ENCODE data around the gene DNM1.
A peak's percentile ranks its signal among the peaks of the same experiment; 100 is the strongest.

Gene DNM1

DNA sequence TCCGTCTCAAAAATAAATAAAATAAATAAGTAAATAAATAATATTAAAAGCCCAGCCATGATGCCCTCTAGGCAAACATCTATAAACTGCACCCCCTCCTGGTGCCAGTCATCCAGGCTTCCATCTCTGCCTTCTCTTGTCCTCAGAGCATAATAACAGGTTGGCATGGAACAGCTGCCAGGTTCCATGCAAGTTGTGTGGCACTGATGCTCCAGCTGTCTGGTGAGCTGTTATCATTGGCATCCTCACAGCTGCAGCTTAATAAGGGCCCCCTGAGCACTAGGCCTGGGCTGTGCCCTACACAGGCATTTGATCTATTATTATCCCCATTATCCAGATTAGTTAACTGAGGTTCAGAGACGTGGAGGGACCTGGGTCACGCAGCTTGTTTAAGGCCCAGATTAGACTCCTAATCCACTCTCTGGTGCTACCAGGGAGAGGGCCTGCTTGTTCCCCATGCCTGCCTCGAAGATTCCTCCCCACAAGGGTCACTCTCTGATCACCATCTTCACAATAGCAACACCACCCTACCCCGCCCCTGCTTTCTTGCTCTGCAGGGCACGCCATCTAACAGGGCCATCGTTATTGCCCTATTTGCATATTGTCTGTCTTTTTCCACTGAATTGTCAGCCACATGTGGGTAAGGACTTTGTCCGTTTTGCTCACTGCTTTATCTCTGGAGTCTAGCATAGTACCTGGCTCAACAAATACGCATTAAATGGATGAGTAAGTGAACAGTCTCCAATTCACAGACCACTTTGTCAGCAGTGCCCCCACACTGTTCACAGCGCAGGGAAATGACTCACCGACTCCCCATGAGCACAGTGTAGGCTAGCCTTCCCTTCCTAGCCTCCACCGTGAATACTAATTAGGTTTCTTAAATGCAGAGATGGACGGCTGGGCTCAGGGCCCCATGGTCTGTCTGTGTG is 1.5 kb upstream of the DNM1 start:
- Histone ChIP-seq H4K8ac (ENCODE audit: low read depth, low read length) (no peak overlapping the region), H3K27me3 (ENCODE audit: insufficient read depth, low read length, poor library complexity) (no peaks in the 10 kb centered on the region), H3K4ac (ENCODE audit: low read depth, low read length) (no peak overlapping the region), H3K4me1 (ENCODE audit: control insufficient read depth, low read depth, low read length) (peaks cover 3% of the 10 kb centered on the region), H3K79me1 (ENCODE audit: low read length) (no peaks in the 10 kb centered on the region), H3K4me3 (ENCODE audit: low read length) (no peak overlapping the region), H3K18ac (ENCODE audit: low read length) (no peak overlapping the region), H4K5ac (ENCODE audit: low read length) (no peak overlapping the region), H2BK120ac (ENCODE audit: low read depth, low read length) (no peak overlapping the region), H3K4me2 (ENCODE audit: low read length) (no peak overlapping the region), H3K36me3 (ENCODE audit: control insufficient read depth, insufficient read depth, low read length) (no peaks in the 10 kb centered on the region), H3K23ac (ENCODE audit: low read length) (no peak overlapping the region), H3K9ac (ENCODE audit: low read length) (no peak overlapping the region), H2AK5ac (ENCODE audit: low read length) (no peak overlapping the region), H3K27ac (ENCODE audit: low read depth, low read length) (peak overlapping the region; percentile 5), H3K79me2 (ENCODE audit: control insufficient read depth, insufficient read depth, low read length) (no peaks in the 10 kb centered on the region), H2BK15ac (replicated peaks; ENCODE audit: low read depth) (no peak overlapping the region), H3K56ac (ENCODE audit: low read length) (peak overlapping the region; percentile 49), H2BK5ac (ENCODE audit: low read length) (no peak overlapping the region)
- no CpG with 5 or more reads among the region's 13 CpGs for WGBS (ENCODE audit: extremely low coverage, insufficient coverage, low lambda C conversion rate)
- DNase-seq, result no peak

DNA sequence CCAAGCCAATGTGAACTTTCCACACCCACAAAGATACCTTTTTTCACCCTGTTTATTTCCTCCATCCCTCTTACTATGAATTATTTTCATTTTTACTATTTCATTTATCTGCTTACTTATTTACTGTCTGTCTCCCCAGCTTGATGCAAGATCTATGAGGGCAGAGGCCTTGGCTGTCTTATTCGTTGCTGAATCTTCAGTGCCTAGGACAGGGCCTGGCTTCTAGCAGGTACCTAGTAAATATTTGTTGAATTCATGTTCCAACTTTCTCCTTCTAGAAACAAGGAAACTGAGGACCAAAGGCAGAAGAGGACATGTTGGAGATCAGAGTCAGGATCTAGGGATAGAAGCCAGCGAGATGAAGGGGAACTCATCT is 543 bp upstream of the DNM1 start:
- H3K79me2 ChIP-seq (ENCODE audit: control insufficient read depth, insufficient read depth, low read length), result no peaks in the 10 kb centered on the region
- no peak overlapping the region for H3K9ac ChIP-seq (ENCODE audit: low read length)
- no peaks in the 10 kb centered on the region for H3K79me1 ChIP-seq (ENCODE audit: low read length)
- peak overlapping the region; percentile 5 for H3K27ac ChIP-seq (ENCODE audit: low read depth, low read length)
- H3K4me2 ChIP-seq (ENCODE audit: low read length), result no peak overlapping the region
- H2BK5ac ChIP-seq (ENCODE audit: low read length), result no peak overlapping the region
- no peak overlapping the region for H3K18ac ChIP-seq (ENCODE audit: low read length)
- H3K56ac ChIP-seq (ENCODE audit: low read length), result no peak overlapping the region
- H4K8ac ChIP-seq (ENCODE audit: low read depth, low read length), result no peak overlapping the region
- peaks cover 3% of the 10 kb centered on the region for H3K4me1 ChIP-seq (ENCODE audit: control insufficient read depth, low read depth, low read length)
- no peak overlapping the region for H3K4me3 ChIP-seq (ENCODE audit: low read length)
- H2AK5ac ChIP-seq (ENCODE audit: low read length), result no peak overlapping the region
- no CpG with 5 or more reads among the region's 2 CpGs for WGBS (ENCODE audit: extremely low coverage, insufficient coverage, low lambda C conversion rate)
- H4K5ac ChIP-seq (ENCODE audit: low read length), result no peak overlapping the region
- DNase-seq, result no peak
- no peak overlapping the region for H3K4ac ChIP-seq (ENCODE audit: low read depth, low read length)
- H3K27me3 ChIP-seq (ENCODE audit: insufficient read depth, low read length, poor library complexity), result no peaks in the 10 kb centered on the region
- no peak overlapping the region for H3K23ac ChIP-seq (ENCODE audit: low read length)
- H3K36me3 ChIP-seq (ENCODE audit: control insufficient read depth, insufficient read depth, low read length), result no peaks in the 10 kb centered on the region
- no peak overlapping the region for H2BK120ac ChIP-seq (ENCODE audit: low read depth, low read length)
- no peak overlapping the region for H2BK15ac ChIP-seq (replicated peaks; ENCODE audit: low read depth)

DNA sequence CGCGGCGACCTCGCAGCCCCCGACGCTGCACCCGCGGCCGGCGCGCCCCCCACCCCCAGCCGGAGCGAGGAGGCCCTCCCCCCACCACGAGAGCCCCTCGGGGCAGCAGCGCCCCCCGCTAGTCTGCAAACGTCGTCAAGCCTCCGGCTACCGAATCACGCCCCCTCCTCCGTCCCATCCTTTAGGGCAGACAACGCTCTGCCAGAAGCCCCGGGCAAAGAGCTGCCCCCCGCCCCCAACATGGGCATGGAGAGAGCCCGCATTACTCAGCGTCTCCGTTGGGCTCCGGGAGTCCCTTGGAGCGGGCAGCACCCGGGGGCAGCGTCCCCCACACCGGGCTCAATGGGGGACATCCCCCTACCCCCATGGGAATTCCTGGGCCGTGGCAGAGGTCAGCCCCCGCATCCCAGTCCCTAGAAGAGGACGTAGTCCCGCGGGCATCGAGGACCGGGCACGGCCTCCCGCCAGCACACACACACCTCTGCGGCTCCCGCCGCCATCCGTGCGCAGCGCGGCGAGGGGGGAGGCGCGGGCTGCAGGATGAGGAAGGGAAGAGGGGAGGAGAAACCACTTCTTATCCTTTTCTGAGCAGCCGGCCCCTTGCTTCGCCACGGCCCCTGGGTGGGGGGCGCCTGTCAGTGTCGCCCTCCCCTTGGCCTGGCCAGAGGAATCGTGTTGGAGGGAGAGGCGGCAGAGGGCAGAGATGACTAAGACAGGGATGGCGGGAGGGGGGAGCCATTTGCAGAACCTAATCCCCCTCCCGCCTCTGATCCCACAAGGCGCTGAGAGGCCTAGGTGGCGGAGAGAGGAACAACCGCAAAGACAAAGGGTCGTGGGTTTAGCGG is 750 bp downstream of the DNM1 start:
- Histone ChIP-seq H4K8ac (ENCODE audit: low read depth, low read length) (no peak overlapping the region), H2AK5ac (ENCODE audit: low read length) (no peak overlapping the region), H3K36me3 (ENCODE audit: control insufficient read depth, insufficient read depth, low read length) (no peaks in the 10 kb centered on the region), H3K23ac (ENCODE audit: low read length) (no peak overlapping the region), H3K4me2 (ENCODE audit: low read length) (peak overlapping the region; percentile 81), H3K18ac (ENCODE audit: low read length) (peak overlapping the region; percentile 33), H3K9ac (ENCODE audit: low read length) (peak overlapping the region; percentile 85), H3K4me3 (ENCODE audit: low read length) (peak overlapping the region; percentile 73), H3K27ac (ENCODE audit: low read depth, low read length) (peak overlapping the region; percentile 84), H3K4ac (ENCODE audit: low read depth, low read length) (peak overlapping the region; percentile 37), H2BK120ac (ENCODE audit: low read depth, low read length) (peak overlapping the region; percentile 15), H2BK5ac (ENCODE audit: low read length) (peak overlapping the region; percentile 35), H4K5ac (ENCODE audit: low read length) (no peak overlapping the region), H2BK15ac (replicated peaks; ENCODE audit: low read depth) (no peak overlapping the region), H3K4me1 (ENCODE audit: control insufficient read depth, low read depth, low read length) (peaks cover 3% of the 10 kb centered on the region), H3K27me3 (ENCODE audit: insufficient read depth, low read length, poor library complexity) (no peaks in the 10 kb centered on the region), H3K56ac (ENCODE audit: low read length) (peak overlapping the region; percentile 93), H3K79me2 (ENCODE audit: control insufficient read depth, insufficient read depth, low read length) (no peaks in the 10 kb centered on the region), H3K79me1 (ENCODE audit: low read length) (no peaks in the 10 kb centered on the region)
- no CpG with 5 or more reads among the region's 67 CpGs for WGBS (ENCODE audit: extremely low coverage, insufficient coverage, low lambda C conversion rate)
- peak; percentile 83 for DNase-seq

DNA sequence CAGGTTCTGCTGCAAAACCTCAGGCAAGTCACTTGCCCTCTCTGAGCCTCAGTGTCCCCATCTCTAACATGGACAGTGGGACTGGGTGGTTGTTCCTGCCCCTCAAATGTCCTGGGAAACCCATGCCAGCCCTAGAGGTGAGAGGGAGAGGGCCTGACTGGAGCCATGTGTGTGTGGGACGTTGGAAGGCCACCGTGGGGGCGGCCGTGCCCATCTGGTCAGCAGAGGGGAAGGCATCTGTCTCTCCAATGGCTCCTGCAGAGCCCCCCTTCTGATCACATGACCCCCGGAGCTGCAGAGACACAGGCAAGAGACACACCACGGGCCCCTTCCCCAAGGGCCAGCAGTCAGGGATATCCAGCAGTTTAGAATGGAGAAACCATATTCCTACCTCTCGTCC is 1.7 kb downstream of the DNM1 start:
- DNase-seq, result no peak
- Histone ChIP-seq H2AK5ac (ENCODE audit: low read length) (peak overlapping the region; percentile 71), H3K18ac (ENCODE audit: low read length) (peak overlapping the region; percentile 0), H2BK120ac (ENCODE audit: low read depth, low read length) (no peak overlapping the region), H4K8ac (ENCODE audit: low read depth, low read length) (no peak overlapping the region), H3K4me2 (ENCODE audit: low read length) (peak overlapping the region; percentile 81), H3K4me3 (ENCODE audit: low read length) (no peak overlapping the region), H4K5ac (ENCODE audit: low read length) (no peak overlapping the region), H3K4ac (ENCODE audit: low read depth, low read length) (no peak overlapping the region), H3K79me1 (ENCODE audit: low read length) (no peaks in the 10 kb centered on the region), H3K4me1 (ENCODE audit: control insufficient read depth, low read depth, low read length) (peaks cover 3% of the 10 kb centered on the region), H3K56ac (ENCODE audit: low read length) (peak overlapping the region; percentile 93), H3K79me2 (ENCODE audit: control insufficient read depth, insufficient read depth, low read length) (no peaks in the 10 kb centered on the region), H3K9ac (ENCODE audit: low read length) (peak overlapping the region; percentile 85), H2BK5ac (ENCODE audit: low read length) (no peak overlapping the region), H3K36me3 (ENCODE audit: control insufficient read depth, insufficient read depth, low read length) (no peaks in the 10 kb centered on the region), H3K23ac (ENCODE audit: low read length) (no peak overlapping the region), H3K27ac (ENCODE audit: low read depth, low read length) (no peak overlapping the region), H3K27me3 (ENCODE audit: insufficient read depth, low read length, poor library complexity) (no peaks in the 10 kb centered on the region), H2BK15ac (replicated peaks; ENCODE audit: low read depth) (no peak overlapping the region)
- no CpG with 5 or more reads among the region's 7 CpGs for WGBS (ENCODE audit: extremely low coverage, insufficient coverage, low lambda C conversion rate)

DNA sequence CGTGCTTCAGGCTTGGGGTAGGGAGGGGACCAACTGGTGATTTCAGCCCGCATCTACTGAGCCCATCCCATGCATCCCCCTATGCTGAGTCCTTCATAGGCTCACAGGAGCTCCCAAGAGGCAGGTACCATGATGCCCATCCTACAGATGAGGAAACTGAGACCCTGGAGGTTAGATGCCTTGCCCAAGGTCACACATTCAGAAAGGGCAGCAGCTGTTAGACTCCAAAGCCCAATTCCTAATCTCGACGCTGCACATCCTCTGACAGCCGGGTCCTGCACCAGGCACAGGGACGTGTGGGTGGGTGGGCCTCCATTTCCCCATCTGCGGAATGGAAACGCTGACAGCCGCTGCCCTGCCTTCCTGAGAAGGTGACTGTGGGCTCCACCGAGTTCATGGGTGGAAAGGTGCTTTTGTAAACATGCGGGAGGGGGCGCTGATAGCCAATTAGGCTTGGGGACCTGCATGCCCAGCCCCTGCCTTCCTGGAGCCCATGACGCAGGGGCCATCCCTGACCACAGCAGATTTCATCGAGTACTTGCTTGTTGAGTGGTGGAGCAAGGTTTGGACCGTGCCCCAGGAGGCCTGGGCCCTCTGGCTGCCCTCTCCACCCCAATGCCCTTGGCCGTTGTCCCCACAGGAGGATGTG is 2.2 kb downstream of the DNM1 start:
- no peak overlapping the region for H3K18ac ChIP-seq (ENCODE audit: low read length)
- H2AK5ac ChIP-seq (ENCODE audit: low read length), result no peak overlapping the region
- H3K27me3 ChIP-seq (ENCODE audit: insufficient read depth, low read length, poor library complexity), result no peaks in the 10 kb centered on the region
- no peaks in the 10 kb centered on the region for H3K79me1 ChIP-seq (ENCODE audit: low read length)
- H3K23ac ChIP-seq (ENCODE audit: low read length), result no peak overlapping the region
- no peaks in the 10 kb centered on the region for H3K36me3 ChIP-seq (ENCODE audit: control insufficient read depth, insufficient read depth, low read length)
- H3K4ac ChIP-seq (ENCODE audit: low read depth, low read length), result no peak overlapping the region
- H3K9ac ChIP-seq (ENCODE audit: low read length), result no peak overlapping the region
- H3K79me2 ChIP-seq (ENCODE audit: control insufficient read depth, insufficient read depth, low read length), result no peaks in the 10 kb centered on the region
- no peak overlapping the region for H2BK15ac ChIP-seq (replicated peaks; ENCODE audit: low read depth)
- no peak overlapping the region for H2BK5ac ChIP-seq (ENCODE audit: low read length)
- no CpG with 5 or more reads among the region's 16 CpGs for WGBS (ENCODE audit: extremely low coverage, insufficient coverage, low lambda C conversion rate)
- no peak overlapping the region for H3K27ac ChIP-seq (ENCODE audit: low read depth, low read length)
- no peak for DNase-seq
- H3K56ac ChIP-seq (ENCODE audit: low read length), result peak overlapping the region; percentile 6
- peaks cover 3% of the 10 kb centered on the region for H3K4me1 ChIP-seq (ENCODE audit: control insufficient read depth, low read depth, low read length)
- no peak overlapping the region for H4K5ac ChIP-seq (ENCODE audit: low read length)
- H4K8ac ChIP-seq (ENCODE audit: low read depth, low read length), result no peak overlapping the region
- no peak overlapping the region for H3K4me3 ChIP-seq (ENCODE audit: low read length)
- H2BK120ac ChIP-seq (ENCODE audit: low read depth, low read length), result no peak overlapping the region
- no peak overlapping the region for H3K4me2 ChIP-seq (ENCODE audit: low read length)

Measured in mesendoderm (in vitro differentiated cells).